Stimulated activated CD4-positive, alpha-beta T cell treated with anti-CD3 and anti-CD28 coated beads, Interleukin-4, amount 100 ng/mL, for 48 hours (primary cell): ENCODE measurements around the gene HTR6.
A peak's percentile ranks its signal among the peaks of the same experiment; 100 is the strongest.
"Not testable (repeated sequence)": the region's sequence is repeated elsewhere in the genome, so short reads cannot be mapped to it uniquely, and the experiment has no call there.

Experiments
- DNase-seq, 2 donors: peaks; one replicate each; pipeline ENCODE4 v3.0.0-alpha.2; 2020; ENCODE audit warnings: low read depth in 2 of 2

The HTR6 gene

GRCh38 chr1:19664453-19665185, at the start of gene HTR6:
Gene HTR6, plus strand, starts transcription at chr1:19664875. Its CDS starts 879 bp downstream, at chr1:19665754.
- peak in 1 of 2 donors; percentile 35 for DNase-seq

- no peak for DNase-seq
Measured at GRCh38 chr1:19615438-19615837, 49.2 kb upstream of the HTR6 start.

GRCh38 chr1:19616489-19616888, 48.2 kb upstream of the HTR6 start:
- DNase-seq = no peak

- no peak for DNase-seq
Measured at GRCh38 chr1:19617376-19617775, 47.3 kb upstream of the HTR6 start.

GRCh38 chr1:19618428-19618827, 46.2 kb upstream of the HTR6 start:
- DNase-seq = no peak

- DNase-seq = no peak
Measured at GRCh38 chr1:19619697-19620384, 44.8 kb upstream of the HTR6 start.

GRCh38 chr1:19620786-19621185, 43.9 kb upstream of the HTR6 start:
- no peak for DNase-seq

GRCh38 chr1:19621274-19621950, 43.3 kb upstream of the HTR6 start:
- no peak for DNase-seq

GRCh38 chr1:19622204-19622603, 42.5 kb upstream of the HTR6 start:
- no peak for DNase-seq

- DNase-seq = no peak
Measured at GRCh38 chr1:19623523-19623922, 41.2 kb upstream of the HTR6 start.

GRCh38 chr1:19625291-19625937, 39.3 kb upstream of the HTR6 start:
- DNase-seq = no peak

- no peak for DNase-seq
Measured at GRCh38 chr1:19628879-19629278, 35.8 kb upstream of the HTR6 start.

GRCh38 chr1:19629357-19629756, 35.3 kb upstream of the HTR6 start:
- DNase-seq = no peak

GRCh38 chr1:19630192-19630591, 34.5 kb upstream of the HTR6 start:
- not testable (repeated sequence) for DNase-seq

GRCh38 chr1:19630720-19631395, 33.8 kb upstream of the HTR6 start:
- no peak for DNase-seq

GRCh38 chr1:19632211-19632610, 32.5 kb upstream of the HTR6 start:
- no peak for DNase-seq

GRCh38 chr1:19633106-19633505, 31.6 kb upstream of the HTR6 start:
- DNase-seq = no peak

- DNase-seq = not testable (repeated sequence)
Measured at GRCh38 chr1:19635064-19635463, 29.6 kb upstream of the HTR6 start.

- DNase-seq = no peak
Measured at GRCh38 chr1:19635646-19636045, 29.0 kb upstream of the HTR6 start.

- no peak for DNase-seq
Measured at GRCh38 chr1:19636065-19636464, 28.6 kb upstream of the HTR6 start.

GRCh38 chr1:19636749-19637148, 27.9 kb upstream of the HTR6 start:
- not testable (repeated sequence) for DNase-seq

GRCh38 chr1:19637606-19638005, 27.1 kb upstream of the HTR6 start:
- DNase-seq = no peak
